GM12878 (cell line): ENCODE results near the gene DOCK2. TPM values are rescaled to one million over a fixed set of nuclear protein-coding genes. Genes with fewer than 3 reads are reported as not detected.

Experiments
- ATAC-seq: fragments of 200-7000 bp; cut with Tn5 transposase; 3 replicates; pipeline ENCODE4 v1.9.1; 2020; ENCODE audit warnings: mild to moderate bottlenecking, moderate library complexity
- BruUV-seq: library from RNA; stranded (reverse); fragments of 400-500 nt; replicated peaks from 2 replicates; lab custom pipeline; 2021; lab: Mats Ljungman, UMichigan
- CTCF ChIA-PET: fragments of 300-600 bp; sonication (Branson Sonifier 250); formaldehyde crosslinking; extraction: SDS; loops from one replicate; lab custom pipeline; 2021; ENCODE audit warnings: inconsistent platforms; lab: Yijun Ruan, JAX
- POLR2A ChIA-PET: fragments of 350-600 bp; formaldehyde crosslinking; extraction: SDS; loops from one replicate; lab custom pipeline; 2021; ENCODE audit warnings: inconsistent platforms; lab: Charles Lee
- RAD21 ChIA-PET: fragments of 300-600 bp; sonication (Branson Sonifier 250); formaldehyde crosslinking; loops from one replicate; lab custom pipeline; 2023; ENCODE audit warnings: antibody characterized with exemption; ENCODE audit not compliant: unreplicated experiment; lab: Charles Lee
- SMC1A ChIA-PET: fragments of 300-600 bp; sonication (Branson Sonifier 250); formaldehyde crosslinking; loops from one replicate; lab custom pipeline; 2023; ENCODE audit not compliant: unreplicated experiment, uncharacterized antibody; lab: Charles Lee
- DNase-seq: peaks from one replicate; pipeline ENCODE4 v3.0.0-alpha.2; 2011; ENCODE audit warnings: low read depth, low spot score
- FAIRE-seq: peaks from 3 replicates; lab custom pipeline; 2011; peaks lifted over from hg19 to GRCh38; lab: Jason Lieb, UNC
- H2AFZ ChIP-seq: 2 replicates; pipeline ENCODE4 v1.6.0; 2011; ENCODE audit warnings: low read depth, low read length, control low read depth; ENCODE audit not compliant: control insufficient read depth
- H3K27ac ChIP-seq: 2 replicates; pipeline ENCODE4 v1.5.1; 2011; ENCODE audit warnings: control low read depth; ENCODE audit not compliant: control insufficient read depth, insufficient read depth
- H3K27me3 ChIP-seq, 2 experiments: replicated peaks in 1 of 2; 2 replicates each; pipeline versions ENCODE4 v1.6.0 to v1.6.1; 2011; ENCODE audit warnings: low read length in 1 of 2; ENCODE audit not compliant: control insufficient read depth in 2 of 2, insufficient read depth in 2 of 2
- H3K36me3 ChIP-seq, 2 experiments: 2 replicates each; pipeline ENCODE4 v1.5.1; 2011; ENCODE audit warnings: low read length in 1 of 2; ENCODE audit not compliant: control insufficient read depth in 2 of 2, insufficient read depth in 2 of 2
- H3K4me1 ChIP-seq: 2 replicates; pipeline ENCODE4 v1.6.1; 2011; ENCODE audit warnings: mild to moderate bottlenecking, low read length, moderate library complexity, mixed read lengths; ENCODE audit not compliant: control insufficient read depth, insufficient read depth
- H3K4me2 ChIP-seq: 2 replicates; pipeline ENCODE4 v1.6.0; 2011; ENCODE audit warnings: control low read depth; ENCODE audit not compliant: control insufficient read depth, insufficient read depth
- H3K4me3 ChIP-seq: fragments of 200-600 bp; sonication (generic); 2 replicates; pipeline ENCODE4 v1.5.1; 2016
- H3K79me2 ChIP-seq: 2 replicates; pipeline ENCODE4 v1.6.0; 2011; ENCODE audit warnings: low read length; ENCODE audit not compliant: control insufficient read depth, insufficient read depth
- H3K9ac ChIP-seq: 2 replicates; pipeline ENCODE4 v1.8.0; 2011; ENCODE audit warnings: low read length, control low read depth, mixed read lengths; ENCODE audit not compliant: control insufficient read depth, insufficient read depth
- H3K9me3 ChIP-seq: replicated peaks from 3 replicates; pipeline ENCODE4 v1.5.1; 2011; ENCODE audit warnings: mild to moderate bottlenecking, low read length; ENCODE audit not compliant: control insufficient read depth, insufficient read depth
- H4K20me1 ChIP-seq: 2 replicates; pipeline ENCODE4 v1.6.0; 2011; ENCODE audit not compliant: control insufficient read depth, insufficient read depth
- CUX1 ChIP-seq: IDR thresholded peaks from 2 replicates; pipeline ENCODE4 v1.6.1; 2012; ENCODE audit warnings: improper control_type of control experiment, low read depth, low read length; ENCODE audit not compliant: insufficient replicate concordance
- E2F4 ChIP-seq: IDR thresholded peaks from 2 replicates; pipeline ENCODE4 v1.6.1; 2012; ENCODE audit warnings: low read depth, low read length, improper control_type of control experiment
- HDGF ChIP-seq: fragments of 450-650 bp; IDR thresholded peaks from 2 replicates; pipeline ENCODE4 v1.6.1; 2016; ENCODE audit warnings: antibody characterized with exemption
- MYC ChIP-seq: IDR thresholded peaks from 2 replicates; pipeline ENCODE4 v1.6.1; 2011; ENCODE audit warnings: mild to moderate bottlenecking, low read length, moderate library complexity, inconsistent platforms; ENCODE audit not compliant: insufficient read depth, insufficient replicate concordance, insufficient read length, severe bottlenecking
- PKNOX1 ChIP-seq: fragments of 450-650 bp; IDR thresholded peaks from 2 replicates; pipeline ENCODE4 v1.6.1; 2016; ENCODE audit warnings: mild to moderate bottlenecking
- PML ChIP-seq: IDR thresholded peaks from 2 replicates; pipeline ENCODE4 v1.6.1; 2012; ENCODE audit warnings: low read length, inconsistent platforms
- RCOR1 ChIP-seq: conservative IDR thresholded peaks from 2 replicates; pipeline ENCODE4 v1.6.1; 2012; ENCODE audit warnings: low read depth, low read length, improper control_type of control experiment
- SMARCA5 ChIP-seq: fragments of 450-650 bp; IDR thresholded peaks from 2 replicates; pipeline ENCODE4 v1.6.1; 2017; ENCODE audit warnings: mild to moderate bottlenecking
- USF1 ChIP-seq: IDR thresholded peaks from 2 replicates; pipeline ENCODE4 v1.6.1; 2011; ENCODE audit warnings: borderline replicate concordance, low read depth, mild to moderate bottlenecking, moderate library complexity, mixed read lengths, low read length; ENCODE audit not compliant: insufficient read depth; ENCODE audit errors: extremely low read length
- YY1 ChIP-seq: IDR thresholded peaks from 2 replicates; pipeline ENCODE4 v1.6.1; 2011; ENCODE audit warnings: low read depth, mild to moderate bottlenecking, low read length
- ZBTB11 ChIP-seq: fragments of 450-650 bp; formaldehyde crosslinking; IDR thresholded peaks from 2 replicates; pipeline ENCODE4 v1.5.0; 2022; ENCODE audit warnings: mild to moderate bottlenecking, missing genetic modification characterization
- WGBS: methylation state at CpG from one replicate; pipeline ENCODE4 v1.1.6; 2016; ENCODE audit warnings: low lambda C conversion rate; ENCODE audit not compliant: insufficient replicate concordance, insufficient coverage; ENCODE audit errors: missing lambda C conversion rate; 5-methylcytosine and 5-hydroxymethylcytosine counted together
- in situ Hi-C: fragments of 300-500 bp; cut with MboI; formaldehyde crosslinking; loops from 9 replicates; pipeline ENCODE4 v1.14.3; 2018; ENCODE audit warnings: mixed read lengths
- intact Hi-C: fragments of 100-400 bp; cut with micrococcal nuclease; formaldehyde crosslinking; loops from one replicate; pipeline ENCODE4 v1.14.2; 2022; ENCODE audit not compliant: unreplicated experiment
- polyA plus RNA-seq, 11 experiments: library from polyadenylated mRNA; depleted of rRNA in 4 of 11; unstranded in 6 of 11; stranded (reverse) in 5 of 11; fragments of >200 nt; fragmentation: Nextera tagmentation in 4 of 11; fragmentation: Illumina TruSeq in 1 of 11; extraction: Ambion mirVana in 4 of 11; extraction: Trizol in 1 of 11; gene quantifications; 1 replicate in 1 of 11; 2 replicates in 10 of 11; pipeline versions ENCODE4 v1.2.1 to v1.2.3, GENCODE V29; 2011 to 2016; ENCODE audit warnings: inconsistent platforms in 2 of 11, missing spikeins in 2 of 11, low read depth in 1 of 11
- total RNA-seq, 4 experiments: library from RNA; depleted of rRNA in 3 of 4; stranded (reverse); fragments of >200 nt in 3 of 4; fragmentation: Illumina TruSeq in 1 of 4; extraction: Trizol in 1 of 4; gene quantifications; 2 replicates each; pipeline versions ENCODE4 v1.2.1 to v1.2.3, GENCODE V29; 2013 to 2021

The DOCK2 gene
- total and polyA plus RNA-seq, 10 of the 15 experiments (the other 5 are each of a cell fraction or from before 2014, with no cell fraction given): 34.2 to 192 (median 118) TPM

- no TSS peak for BruUV-seq
- CTCF ChIA-PET: no interaction called here
- RAD21 ChIA-PET: interaction anchor here (1.0 kb wide), 1 partner anchor 18 kb away, joined by 4 read pairs; no protein-coding TSS in a partner anchor
- no peak for TF ChIP-seq YY1
- no peak for TF ChIP-seq SMARCA5
- no peak for TF ChIP-seq ZBTB11
- TF ChIP-seq CUX1: no peak
- no peak for TF ChIP-seq HDGF
- TF ChIP-seq E2F4: no peak
- no peak for TF ChIP-seq RCOR1
- no peak for TF ChIP-seq PML
- TF ChIP-seq PKNOX1: no peak
- TF ChIP-seq MYC: no peak
- TF ChIP-seq USF1: no peak
Measured at GRCh38 chr5:169886677-169887076, 249.6 kb downstream of the DOCK2 start.

More at GRCh38 chr5:169886677-169887076, 249.6 kb downstream of the DOCK2 start:
- in situ Hi-C loops (no loop called here), intact Hi-C loops (no loop called here)
- H3K27ac ChIP-seq: no peak overlapping the region
- H3K27me3 ChIP-seq: no peaks in the 10 kb centered on the region
- no peaks in the 10 kb centered on the region; the same call in 1 of the 2 replicates for H3K4me1 ChIP-seq
- FAIRE-seq: no peak
- H3K4me2 ChIP-seq: no peak overlapping the region
- H3K9me3 ChIP-seq: no peaks in the 10 kb centered on the region
- ChIA-PET SMC1A (interaction anchor here (0.9 kb wide), 1 partner anchor 11 kb away, joined by 3 read pairs; no protein-coding TSS in a partner anchor), POLR2A (interaction anchor here (0.5 kb wide), 1 partner anchor 49 kb away, joined by 6 read pairs; no protein-coding TSS in a partner anchor)
- peaks cover 3 to 20% of the 10 kb centered on the region in 2 experiments; a peak in 3 of 4 replicates for H3K36me3 ChIP-seq
- no peaks in the 10 kb centered on the region for H4K20me1 ChIP-seq
- no peaks in the 10 kb centered on the region for H3K79me2 ChIP-seq
- no peak overlapping the region for H3K4me3 ChIP-seq
- no peak for DNase-seq
- H2AFZ ChIP-seq: no peak overlapping the region
- ATAC-seq: no peak
- H3K9ac ChIP-seq: no peak overlapping the region
- 96% methylated on average over 4 of the region's 4 CpGs for WGBS
